Measurements from ENCODE around the gene C16orf54. TPM values are rescaled to one million over a fixed set of nuclear protein-coding genes. Genes with fewer than 3 reads are reported as not detected.
"Not testable (repeated sequence)": the region's sequence is repeated elsewhere in the genome, so short reads cannot be mapped to it uniquely, and the experiment has no call there.

C16orf54 gene
- total RNA-seq, 2 experiments from 2014 or later: 250 to 261 TPM

- no peaks in the 10 kb centered on the region for H3K9me3 Mint-ChIP-seq
- Histone ChIP-seq H3K4me3 (ENCODE audit: low read length) (no peak overlapping the region), H3K9me3 (ENCODE audit: control insufficient read depth in 1 of 2, insufficient read depth in 1 of 2, low read length in 2 of 2) (peaks cover 0 to 10% of the 10 kb centered on the region in 2 experiments), H3K4me1 (ENCODE audit: insufficient read depth, low read length) (peaks cover 67% of the 10 kb centered on the region), H3K36me3 (ENCODE audit: insufficient read depth, low read length) (peaks cover 35% of the 10 kb centered on the region), H3K27ac (ENCODE audit: low read depth in 1 of 2, low read length in 2 of 2) (peak overlapping the region in 1 of 2 donors; percentile 21), H3K27me3 (ENCODE audit: control insufficient read depth in 1 of 2, insufficient read depth in 2 of 2, low read length in 2 of 2) (no peaks in the 10 kb centered on the region)
- intact Hi-C loops (cut with DNase I, micrococcal nuclease): loop anchor here in 1 of 2 experiments (2.0 kb wide), 1 partner anchor 47 kb away; no protein-coding TSS in a partner anchor
- CTCF ChIA-PET: interaction anchor here (0.5 to 1.8 kb wide), 4 partner anchors 8 to 42 kb away, joined by 3 to 4 read pairs (median 4); partner anchors contain the start of gene KIF22
- H3K27me3 Mint-ChIP-seq: no peaks in the 10 kb centered on the region
- H3K36me3 Mint-ChIP-seq (ENCODE audit: low read depth): peaks cover 52% of the 10 kb centered on the region
- TF ChIP-seq CTCF (IDR thresholded peaks at IDR 0.05): no peak
- H3K27ac Mint-ChIP-seq: peak overlapping the region; percentile 98
- peaks cover 47% of the 10 kb centered on the region for H3K4me1 Mint-ChIP-seq (ENCODE audit: low read depth)
- H3K4me3 Mint-ChIP-seq: peak overlapping the region; percentile 67
- POLR2A ChIA-PET: interaction anchor here (0.9 to 2.1 kb wide), 8 partner anchors 8 to 79 kb away, joined by 3 to 11 read pairs (median 4); partner anchors contain the start of genes KIF22 and PAGR1
- DNase-seq (peak in 1 of 14 experiments; percentile 20), ATAC-seq (ENCODE audit: poor library complexity) (no peak)
These were observed 2.4 kb upstream of the C16orf54 start for GRCh38 chr16:29747947-29748759.

GRCh38 chr16:29746518-29746917, 728 bp upstream of the C16orf54 start:
- Histone ChIP-seq H3K4me3 (ENCODE audit: low read length) (peak overlapping the region; percentile 74), H3K36me3 (ENCODE audit: insufficient read depth, low read length) (peaks cover 50% of the 10 kb centered on the region), H3K27ac (ENCODE audit: low read depth in 1 of 2, low read length in 2 of 2) (peak overlapping the region; percentile 93 to 96), H3K4me1 (ENCODE audit: insufficient read depth, low read length) (peaks cover 83% of the 10 kb centered on the region), H3K9me3 (ENCODE audit: control insufficient read depth in 1 of 2, insufficient read depth in 1 of 2, low read length in 2 of 2) (peaks cover 0 to 10% of the 10 kb centered on the region in 2 experiments)
- not testable (repeated sequence) for H3K9me3 Mint-ChIP-seq; ATAC-seq (ENCODE audit: poor library complexity); H3K27me3 ChIP-seq (ENCODE audit: control insufficient read depth in 1 of 2, insufficient read depth in 2 of 2, low read length in 2 of 2); H3K27me3 Mint-ChIP-seq
- Mint-ChIP-seq H3K36me3 (ENCODE audit: low read depth) (peaks cover 68% of the 10 kb centered on the region), H3K27ac (peak overlapping the region; percentile 98), H3K4me3 (peak overlapping the region; percentile 99), H3K4me1 (ENCODE audit: low read depth) (peaks cover 64% of the 10 kb centered on the region)
- POLR2A ChIA-PET: interaction anchor here (0.6 to 3.3 kb wide), 15 partner anchors 8 to 712 kb away, joined by 3 to 50 read pairs (median 8); partner anchors contain the start of genes KCTD13, KIF22, MAZ and PAGR1
- DNase-seq: peak in 4 of 14 experiments; percentile 9 to 49 (median 40)
- intact Hi-C loops (cut with DNase I, micrococcal nuclease): loop anchor here (1.0 to 2.0 kb wide), 5 partner anchors 8 to 70 kb away; partner anchors contain the start of genes KIF22 (in 1 of the 2) and PAGR1 (in 1 of the 2)
- CTCF ChIA-PET: interaction anchor here (1.0 to 2.1 kb wide), 6 partner anchors 8 to 73 kb away, joined by 3 to 12 read pairs (median 4); partner anchors contain the start of gene KIF22

GRCh38 chr16:29745121-29745852, 503 bp downstream of the C16orf54 start:
- DNase-seq (peak in 13 of 14 experiments; percentile 30 to 76 (median 51)), ATAC-seq (ENCODE audit: poor library complexity) (peak; percentile 41)
- Mint-ChIP-seq H3K27me3 (no peaks in the 10 kb centered on the region), H3K27ac (peak overlapping the region; percentile 98), H3K9me3 (no peaks in the 10 kb centered on the region), H3K4me1 (ENCODE audit: low read depth) (peaks cover 76% of the 10 kb centered on the region), H3K36me3 (ENCODE audit: low read depth) (peaks cover 80% of the 10 kb centered on the region), H3K4me3 (peak overlapping the region; percentile 99)
- intact Hi-C loops (cut with DNase I, micrococcal nuclease): no loop called here
- ChIA-PET POLR2A (interaction anchor here (0.7 to 3.3 kb wide), 14 partner anchors 9 to 82 kb away, joined by 3 to 50 read pairs (median 6); partner anchors contain the start of genes KIF22, MAZ, PAGR1 and SPN), CTCF (interaction anchor here (0.9 to 2.9 kb wide), 5 partner anchors 40 to 103 kb away, joined by 3 to 12 read pairs (median 8); partner anchors contain the start of gene KIF22)
- Histone ChIP-seq H3K4me1 (ENCODE audit: insufficient read depth, low read length) (peaks cover 89% of the 10 kb centered on the region), H3K9me3 (ENCODE audit: control insufficient read depth in 1 of 2, insufficient read depth in 1 of 2, low read length in 2 of 2) (peaks cover 0 to 10% of the 10 kb centered on the region in 2 experiments), H3K27ac (ENCODE audit: low read depth in 1 of 2, low read length in 2 of 2) (peak overlapping the region; percentile 93 to 96), H3K27me3 (ENCODE audit: control insufficient read depth in 1 of 2, insufficient read depth in 2 of 2, low read length in 2 of 2) (no peaks in the 10 kb centered on the region), H3K36me3 (ENCODE audit: insufficient read depth, low read length) (peaks cover 55% of the 10 kb centered on the region), H3K4me3 (ENCODE audit: low read length) (peak overlapping the region; percentile 74)
- no peak for TF ChIP-seq CTCF (IDR thresholded peaks at IDR 0.05)

Data from CD4-positive, alpha-beta T cell (primary cell).